ENCODE results near the gene CROT.

Gene CROT

GRCh38 chr7:87330942-87331341 is 14.5 kb upstream of the CROT start:
- Histone ChIP-seq H3K9ac (ENCODE audit: low read depth, low read length, poor library complexity, severe bottlenecking) (no peak overlapping the region), H3K4me3 (ENCODE audit: low read length, poor library complexity, severe bottlenecking) (no peak overlapping the region), H3K79me2 (ENCODE audit: insufficient read depth, low read length) (no peaks in the 10 kb centered on the region), H3K27me3 (ENCODE audit: insufficient read depth, low read length, poor library complexity, severe bottlenecking) (no peaks in the 10 kb centered on the region), H3F3A (ENCODE audit: low read depth) (no peaks in the 10 kb centered on the region), H3K9me2 (replicated peaks; ENCODE audit: low read depth, low read length) (no peaks in the 10 kb centered on the region), H2AFZ (ENCODE audit: low read length) (no peak overlapping the region), H3K4me1 (ENCODE audit: insufficient read depth, low read length, poor library complexity, severe bottlenecking) (no peaks in the 10 kb centered on the region), H3K4me2 (ENCODE audit: low read depth, low read length, poor library complexity, severe bottlenecking) (no peak overlapping the region), H3K9me3 (ENCODE audit: insufficient read depth, low read depth, low read length) (peaks cover 27% of the 10 kb centered on the region; the same call in 1 of the 2 replicates), H4K20me1 (ENCODE audit: insufficient read depth, low read length, poor library complexity, severe bottlenecking) (no peaks in the 10 kb centered on the region), H3K36me3 (ENCODE audit: insufficient read depth, low read length) (no peaks in the 10 kb centered on the region)
- TF ChIP-seq CTCF (conservative IDR thresholded peaks at IDR 0.05; ENCODE audit: low read length) (no peak), EZH2phosphoT487 (IDR thresholded peaks at IDR 0.05; ENCODE audit: borderline replicate concordance) (no peak)

DNA sequence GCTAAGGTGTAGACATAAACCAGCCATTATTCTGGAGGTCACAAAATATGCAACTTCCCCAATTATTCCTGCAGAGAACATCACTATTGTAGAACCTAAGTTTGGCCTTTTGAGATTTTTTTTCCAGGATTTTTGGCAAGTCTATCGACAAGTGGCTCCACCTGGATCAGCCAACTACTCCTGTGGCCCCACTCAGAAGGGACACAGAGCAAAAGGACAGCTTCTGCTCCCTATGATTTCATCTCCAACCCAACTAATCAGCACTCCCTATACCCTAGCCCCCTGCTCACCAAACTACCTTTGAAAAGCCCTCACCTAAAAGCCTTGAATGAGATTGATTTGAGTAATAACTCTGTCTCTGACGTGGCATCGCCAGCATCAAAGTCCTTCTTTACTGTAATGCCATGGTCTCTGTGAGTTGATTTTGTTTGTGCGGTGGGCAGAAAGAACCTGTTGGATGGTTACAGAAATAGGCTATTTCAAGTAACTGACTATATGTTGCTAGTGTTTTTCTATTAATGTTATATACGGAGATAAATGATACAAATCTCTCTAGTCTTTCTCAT is 13.7 kb upstream of the CROT start:
- Histone ChIP-seq H3K4me3 (ENCODE audit: low read length, poor library complexity, severe bottlenecking) (no peak overlapping the region), H3K4me2 (ENCODE audit: low read depth, low read length, poor library complexity, severe bottlenecking) (no peak overlapping the region), H3F3A (ENCODE audit: low read depth) (no peaks in the 10 kb centered on the region), H3K4me1 (ENCODE audit: insufficient read depth, low read length, poor library complexity, severe bottlenecking) (no peaks in the 10 kb centered on the region), H2AFZ (ENCODE audit: low read length) (no peak overlapping the region), H3K9me3 (ENCODE audit: insufficient read depth, low read depth, low read length) (peaks cover 26% of the 10 kb centered on the region; the same call in 1 of the 2 replicates), H3K79me2 (ENCODE audit: insufficient read depth, low read length) (no peaks in the 10 kb centered on the region), H3K9ac (ENCODE audit: low read depth, low read length, poor library complexity, severe bottlenecking) (no peak overlapping the region), H3K36me3 (ENCODE audit: insufficient read depth, low read length) (no peaks in the 10 kb centered on the region), H3K27me3 (ENCODE audit: insufficient read depth, low read length, poor library complexity, severe bottlenecking) (no peaks in the 10 kb centered on the region), H4K20me1 (ENCODE audit: insufficient read depth, low read length, poor library complexity, severe bottlenecking) (no peaks in the 10 kb centered on the region), H3K9me2 (replicated peaks; ENCODE audit: low read depth, low read length) (no peaks in the 10 kb centered on the region)
- TF ChIP-seq CTCF (conservative IDR thresholded peaks at IDR 0.05; ENCODE audit: low read length) (no peak), EZH2phosphoT487 (IDR thresholded peaks at IDR 0.05; ENCODE audit: borderline replicate concordance) (no peak)

DNA sequence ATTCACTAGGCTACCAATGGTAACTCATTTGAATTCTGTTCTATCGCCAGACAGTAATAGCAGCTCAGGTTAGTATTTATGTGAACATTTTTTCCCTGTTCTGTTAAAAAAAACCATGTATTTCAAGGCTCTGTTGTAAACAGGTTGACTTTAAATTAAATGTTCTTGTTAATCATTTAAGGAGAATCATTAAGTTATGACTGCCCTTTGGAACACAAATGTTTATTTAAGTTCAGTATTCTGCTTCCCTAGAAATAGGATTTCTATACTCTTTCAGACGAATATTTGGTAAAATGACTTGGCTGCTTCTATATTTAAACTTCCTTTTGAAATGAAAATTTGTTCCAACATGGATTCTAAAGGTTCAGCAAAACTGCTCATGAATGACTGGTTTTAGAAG is 13.1 kb upstream of the CROT start:
- Histone ChIP-seq H3K4me3 (ENCODE audit: low read length, poor library complexity, severe bottlenecking) (no peak overlapping the region), H3K9me2 (replicated peaks; ENCODE audit: low read depth, low read length) (no peaks in the 10 kb centered on the region)
- TF ChIP-seq CTCF (conservative IDR thresholded peaks at IDR 0.05; ENCODE audit: low read length), result no peak
- no peak for TF ChIP-seq EZH2phosphoT487 (IDR thresholded peaks at IDR 0.05; ENCODE audit: borderline replicate concordance)

More for the DNA sequence above, 13.1 kb upstream of the CROT start:
- peaks cover 21% of the 10 kb centered on the region; the same call in 1 of the 2 replicates for H3K9me3 ChIP-seq (ENCODE audit: insufficient read depth, low read depth, low read length)
- no peak overlapping the region for H3K4me2 ChIP-seq (ENCODE audit: low read depth, low read length, poor library complexity, severe bottlenecking)
- no peaks in the 10 kb centered on the region for H3K79me2 ChIP-seq (ENCODE audit: insufficient read depth, low read length)
- no peaks in the 10 kb centered on the region for H3F3A ChIP-seq (ENCODE audit: low read depth)
- H3K9ac ChIP-seq (ENCODE audit: low read depth, low read length, poor library complexity, severe bottlenecking), result no peak overlapping the region
- no peaks in the 10 kb centered on the region for H4K20me1 ChIP-seq (ENCODE audit: insufficient read depth, low read length, poor library complexity, severe bottlenecking)
- no peak overlapping the region for H2AFZ ChIP-seq (ENCODE audit: low read length)
- H3K36me3 ChIP-seq (ENCODE audit: insufficient read depth, low read length), result no peaks in the 10 kb centered on the region
- no peaks in the 10 kb centered on the region for H3K27me3 ChIP-seq (ENCODE audit: insufficient read depth, low read length, poor library complexity, severe bottlenecking)
- no peaks in the 10 kb centered on the region for H3K4me1 ChIP-seq (ENCODE audit: insufficient read depth, low read length, poor library complexity, severe bottlenecking)
